ACC112 (cell line): Measurements from ENCODE around the gene CYYR1.

Experiments used
- H2AFZ ChIP-seq: fragments of 200-600 bp; sonication (generic); one replicate; pipeline ENCODE4 v1.6.0; 2017; ENCODE audit warnings: antibody characterized with exemption, low read length; ENCODE audit not compliant: unreplicated experiment
- H3K27ac ChIP-seq: fragments of 200-600 bp; sonication (generic); 2 replicates; pipeline ENCODE4 v1.5.1; 2014; ENCODE audit warnings: low read depth, mild to moderate bottlenecking, antibody characterized with exemption, low read length, moderate library complexity
- H3K27me3 ChIP-seq: fragments of 200-600 bp; sonication (generic); 2 replicates; pipeline ENCODE4 v1.6.1; 2014; ENCODE audit warnings: mild to moderate bottlenecking, antibody characterized with exemption, low read length, moderate library complexity, mixed read lengths; ENCODE audit not compliant: insufficient read depth
- H3K36me3 ChIP-seq: fragments of 200-600 bp; sonication (generic); 2 replicates; pipeline ENCODE4 v1.6.1; 2016; ENCODE audit warnings: mild to moderate bottlenecking, antibody characterized with exemption, low read length, moderate library complexity, mixed read lengths; ENCODE audit not compliant: insufficient read depth
- H3K4me1 ChIP-seq: fragments of 200-600 bp; sonication (generic); one replicate; pipeline ENCODE4 v1.6.1; 2016; ENCODE audit warnings: low read length, mixed read lengths; ENCODE audit not compliant: insufficient read depth, unreplicated experiment, control insufficient read depth
- H3K4me3 ChIP-seq: fragments of 200-600 bp; sonication (generic); 2 replicates; pipeline ENCODE4 v1.5.1; 2014; ENCODE audit warnings: mild to moderate bottlenecking, low read depth, low read length
- H3K79me2 ChIP-seq: fragments of 200-600 bp; sonication (generic); one replicate; pipeline ENCODE4 v1.6.0; 2016; ENCODE audit warnings: low read length; ENCODE audit not compliant: control insufficient read depth, unreplicated experiment, insufficient read depth

Gene CYYR1

GRCh38 chr21:26572702-26573381 is at the start of gene CYYR1:
CYYR1 (minus strand) TSS chr21:26573286; CDS start chr21:26572940, 346 bp downstream.
- H3K79me2 ChIP-seq: no peaks in the 10 kb centered on the region
- H3K36me3 ChIP-seq: no peaks in the 10 kb centered on the region
- peaks cover 31% of the 10 kb centered on the region for H3K27me3 ChIP-seq
- no peaks in the 10 kb centered on the region for H3K4me1 ChIP-seq
- H3K4me3 ChIP-seq: no peak within 1 kb of the TSS
- H2AFZ ChIP-seq: no peak within 1 kb of the TSS
- H3K27ac ChIP-seq: no peak within 1 kb of the TSS

- H3K27me3 ChIP-seq: no peaks in the 10 kb centered on the region
- H3K79me2 ChIP-seq: no peaks in the 10 kb centered on the region
- no peak overlapping the region for H2AFZ ChIP-seq
- H3K36me3 ChIP-seq: no peaks in the 10 kb centered on the region
- no peak overlapping the region for H3K27ac ChIP-seq
- no peak overlapping the region for H3K4me3 ChIP-seq
- H3K4me1 ChIP-seq: no peaks in the 10 kb centered on the region
Measured at GRCh38 chr21:26617176-26617575, 44.1 kb upstream of the CYYR1 start.

GRCh38 chr21:26614251-26614650 is 41.2 kb upstream of the CYYR1 start:
- H3K27ac ChIP-seq: no peak overlapping the region

GRCh38 chr21:26599261-26599660 is 26.2 kb upstream of the CYYR1 start:
- H3K4me3 ChIP-seq: no peak overlapping the region
- no peaks in the 10 kb centered on the region for H3K4me1 ChIP-seq
- H3K79me2 ChIP-seq: no peaks in the 10 kb centered on the region
- H3K27ac ChIP-seq: no peak overlapping the region
- no peak overlapping the region for H2AFZ ChIP-seq
- no peaks in the 10 kb centered on the region for H3K36me3 ChIP-seq
- H3K27me3 ChIP-seq: peaks cover 6% of the 10 kb centered on the region; the same call in 1 of the 2 replicates

More at GRCh38 chr21:26614251-26614650, 41.2 kb upstream of the CYYR1 start:
- Histone ChIP-seq H3K4me1 (no peaks in the 10 kb centered on the region), H3K4me3 (no peak overlapping the region), H3K79me2 (no peaks in the 10 kb centered on the region), H2AFZ (no peak overlapping the region), H3K36me3 (no peaks in the 10 kb centered on the region), H3K27me3 (no peaks in the 10 kb centered on the region)

- no peak overlapping the region for H3K4me3 ChIP-seq
- H3K79me2 ChIP-seq: no peaks in the 10 kb centered on the region
- no peak overlapping the region for H2AFZ ChIP-seq
- peaks cover 6% of the 10 kb centered on the region; the same call in 1 of the 2 replicates for H3K27me3 ChIP-seq
- H3K36me3 ChIP-seq: no peaks in the 10 kb centered on the region
- no peak overlapping the region for H3K27ac ChIP-seq
- no peaks in the 10 kb centered on the region for H3K4me1 ChIP-seq
Measured at GRCh38 chr21:26597981-26598380, 24.9 kb upstream of the CYYR1 start.

GRCh38 chr21:26597031-26597430 is 23.9 kb upstream of the CYYR1 start:
- Histone ChIP-seq H3K27me3 (peaks cover 10% of the 10 kb centered on the region), H2AFZ (no peak overlapping the region), H3K4me3 (no peak overlapping the region), H3K36me3 (no peaks in the 10 kb centered on the region), H3K4me1 (no peaks in the 10 kb centered on the region), H3K79me2 (no peaks in the 10 kb centered on the region), H3K27ac (no peak overlapping the region)

- no peaks in the 10 kb centered on the region for H3K79me2 ChIP-seq
- no peaks in the 10 kb centered on the region for H3K36me3 ChIP-seq
- H3K4me1 ChIP-seq: no peaks in the 10 kb centered on the region
- peaks cover 20% of the 10 kb centered on the region for H3K27me3 ChIP-seq
- H3K27ac ChIP-seq: no peak overlapping the region
- H2AFZ ChIP-seq: no peak overlapping the region
- H3K4me3 ChIP-seq: no peak overlapping the region
Measured at GRCh38 chr21:26595971-26596370, 22.9 kb upstream of the CYYR1 start.

- no peaks in the 10 kb centered on the region for H3K36me3 ChIP-seq
- H3K4me1 ChIP-seq: no peaks in the 10 kb centered on the region
- no peak overlapping the region for H3K4me3 ChIP-seq
- no peaks in the 10 kb centered on the region for H3K79me2 ChIP-seq
- H2AFZ ChIP-seq: no peak overlapping the region
- no peak overlapping the region for H3K27ac ChIP-seq
- peaks cover 28% of the 10 kb centered on the region for H3K27me3 ChIP-seq
Measured at GRCh38 chr21:26593800-26594199, 20.7 kb upstream of the CYYR1 start.

- Histone ChIP-seq H3K79me2 (no peaks in the 10 kb centered on the region), H3K4me3 (no peak overlapping the region), H3K4me1 (peaks cover 9% of the 10 kb centered on the region), H3K27ac (no peak overlapping the region), H3K36me3 (no peaks in the 10 kb centered on the region), H2AFZ (no peak overlapping the region), H3K27me3 (peaks cover 25% of the 10 kb centered on the region)
Measured at GRCh38 chr21:26591543-26591942, 18.5 kb upstream of the CYYR1 start.

GRCh38 chr21:26588446-26588845 is 15.4 kb upstream of the CYYR1 start:
- H3K79me2 ChIP-seq: no peaks in the 10 kb centered on the region
- H3K27ac ChIP-seq: no peak overlapping the region
- peak overlapping the region; percentile 42 for H3K4me3 ChIP-seq
- H2AFZ ChIP-seq: no peak overlapping the region
- peaks cover 9% of the 10 kb centered on the region for H3K4me1 ChIP-seq
- H3K27me3 ChIP-seq: peaks cover 48% of the 10 kb centered on the region
- no peaks in the 10 kb centered on the region for H3K36me3 ChIP-seq

GRCh38 chr21:26587736-26588201 is 14.7 kb upstream of the CYYR1 start:
- H3K4me1 ChIP-seq: peaks cover 9% of the 10 kb centered on the region
- H3K4me3 ChIP-seq: peak overlapping the region; percentile 42
- H3K27me3 ChIP-seq: peaks cover 48% of the 10 kb centered on the region
- no peaks in the 10 kb centered on the region for H3K36me3 ChIP-seq
- no peak overlapping the region for H2AFZ ChIP-seq
- H3K79me2 ChIP-seq: no peaks in the 10 kb centered on the region
- H3K27ac ChIP-seq: no peak overlapping the region
